ENCODE measurements around the gene CAMK2B. TPM values are rescaled to one million over a fixed set of nuclear protein-coding genes. Genes with fewer than 3 reads are reported as not detected.

Gene CAMK2B
- total and polyA plus RNA-seq, 2 of the 13 experiments (the other 11 are each of a cell fraction or from before 2014, with no cell fraction given), result 0.27 to 0.48 TPM

DNA sequence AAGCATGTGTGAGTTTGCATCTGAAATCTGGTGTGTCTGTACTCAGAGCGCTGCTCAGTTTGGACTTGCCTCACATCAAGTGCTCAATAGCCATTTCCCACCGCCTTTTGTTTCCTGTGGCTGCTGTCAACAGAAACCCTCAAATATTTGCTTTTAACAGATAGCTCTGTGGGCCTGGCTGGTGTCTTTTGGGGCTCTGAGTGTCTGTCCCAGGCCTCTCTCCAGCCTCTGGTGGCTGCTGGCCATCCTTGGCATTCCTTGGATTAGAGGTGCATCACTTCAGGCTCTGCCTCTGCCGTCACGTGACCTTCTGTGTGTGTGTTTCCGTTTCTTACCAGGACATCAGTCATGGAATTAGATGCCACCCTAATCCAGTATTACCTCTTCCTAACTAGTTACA, 115.3 kb downstream of the CAMK2B start (continued):
- TF ChIP-seq, protein P1, sequence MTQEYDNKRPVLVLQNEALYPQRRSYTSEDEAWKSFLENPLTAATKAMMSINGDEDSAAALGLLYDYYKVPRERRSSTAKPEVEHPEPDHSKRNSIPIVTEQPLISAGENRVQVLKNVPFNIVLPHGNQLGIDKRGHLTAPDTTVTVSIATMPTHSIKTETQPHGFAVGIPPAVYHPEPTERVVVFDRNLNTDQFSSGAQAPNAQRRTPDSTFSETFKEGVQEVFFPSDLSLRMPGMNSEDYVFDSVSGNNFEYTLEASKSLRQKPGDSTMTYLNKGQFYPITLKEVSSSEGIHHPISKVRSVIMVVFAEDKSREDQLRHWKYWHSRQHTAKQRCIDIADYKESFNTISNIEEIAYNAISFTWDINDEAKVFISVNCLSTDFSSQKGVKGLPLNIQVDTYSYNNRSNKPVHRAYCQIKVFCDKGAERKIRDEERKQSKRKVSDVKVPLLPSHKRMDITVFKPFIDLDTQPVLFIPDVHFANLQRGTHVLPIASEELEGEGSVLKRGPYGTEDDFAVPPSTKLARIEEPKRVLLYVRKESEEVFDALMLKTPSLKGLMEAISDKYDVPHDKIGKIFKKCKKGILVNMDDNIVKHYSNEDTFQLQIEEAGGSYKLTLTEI (CRISPR knock-in tag; conservative IDR thresholded peaks at IDR 0.05), result no peak
- TF ChIP-seq ZSCAN20 (CRISPR knock-in tag; IDR thresholded peaks at IDR 0.05; ENCODE audit: borderline replicate concordance), result no peak
- no peak for TF ChIP-seq ESRRA (CRISPR knock-in tag; IDR thresholded peaks at IDR 0.05; ENCODE audit: low read depth)
- TF ChIP-seq FOXK2 (IDR thresholded peaks at IDR 0.05), result no peak
- TF ChIP-seq ZNF850 (CRISPR knock-in tag; conservative IDR thresholded peaks at IDR 0.05), result no peak
- TF ChIP-seq, protein P2, sequence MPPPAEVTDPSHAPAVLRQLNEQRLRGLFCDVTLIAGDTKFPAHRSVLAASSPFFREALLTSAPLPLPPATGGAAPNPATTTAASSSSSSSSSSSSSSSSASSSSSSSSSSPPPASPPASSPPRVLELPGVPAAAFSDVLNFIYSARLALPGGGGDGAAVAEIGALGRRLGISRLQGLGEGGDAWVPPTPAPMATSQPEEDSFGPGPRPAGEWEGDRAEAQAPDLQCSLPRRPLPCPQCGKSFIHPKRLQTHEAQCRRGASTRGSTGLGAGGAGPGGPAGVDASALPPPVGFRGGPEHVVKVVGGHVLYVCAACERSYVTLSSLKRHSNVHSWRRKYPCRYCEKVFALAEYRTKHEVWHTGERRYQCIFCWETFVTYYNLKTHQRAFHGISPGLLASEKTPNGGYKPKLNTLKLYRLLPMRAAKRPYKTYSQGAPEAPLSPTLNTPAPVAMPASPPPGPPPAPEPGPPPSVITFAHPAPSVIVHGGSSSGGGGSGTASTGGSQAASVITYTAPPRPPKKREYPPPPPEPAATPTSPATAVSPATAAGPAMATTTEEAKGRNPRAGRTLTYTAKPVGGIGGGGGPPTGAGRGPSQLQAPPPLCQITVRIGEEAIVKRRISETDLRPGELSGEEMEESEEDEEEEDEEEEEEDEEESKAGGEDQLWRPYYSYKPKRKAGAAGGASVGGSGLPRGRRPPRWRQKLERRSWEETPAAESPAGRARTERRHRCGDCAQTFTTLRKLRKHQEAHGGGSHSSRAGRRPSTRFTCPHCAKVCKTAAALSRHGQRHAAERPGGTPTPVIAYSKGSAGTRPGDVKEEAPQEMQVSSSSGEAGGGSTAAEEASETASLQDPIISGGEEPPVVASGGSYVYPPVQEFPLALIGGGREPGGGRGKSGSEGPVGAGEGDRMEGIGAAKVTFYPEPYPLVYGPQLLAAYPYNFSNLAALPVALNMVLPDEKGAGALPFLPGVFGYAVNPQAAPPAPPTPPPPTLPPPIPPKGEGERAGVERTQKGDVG (CRISPR knock-in tag; IDR thresholded peaks at IDR 0.05; ENCODE audit: borderline replicate concordance), result no peak
- no peak for TF ChIP-seq RBM22 (optimal IDR thresholded peaks at IDR 0.05; ENCODE audit: low read length)
- TF ChIP-seq RORA (CRISPR knock-in tag; IDR thresholded peaks at IDR 0.05), result no peak
- TF ChIP-seq, protein P3, sequence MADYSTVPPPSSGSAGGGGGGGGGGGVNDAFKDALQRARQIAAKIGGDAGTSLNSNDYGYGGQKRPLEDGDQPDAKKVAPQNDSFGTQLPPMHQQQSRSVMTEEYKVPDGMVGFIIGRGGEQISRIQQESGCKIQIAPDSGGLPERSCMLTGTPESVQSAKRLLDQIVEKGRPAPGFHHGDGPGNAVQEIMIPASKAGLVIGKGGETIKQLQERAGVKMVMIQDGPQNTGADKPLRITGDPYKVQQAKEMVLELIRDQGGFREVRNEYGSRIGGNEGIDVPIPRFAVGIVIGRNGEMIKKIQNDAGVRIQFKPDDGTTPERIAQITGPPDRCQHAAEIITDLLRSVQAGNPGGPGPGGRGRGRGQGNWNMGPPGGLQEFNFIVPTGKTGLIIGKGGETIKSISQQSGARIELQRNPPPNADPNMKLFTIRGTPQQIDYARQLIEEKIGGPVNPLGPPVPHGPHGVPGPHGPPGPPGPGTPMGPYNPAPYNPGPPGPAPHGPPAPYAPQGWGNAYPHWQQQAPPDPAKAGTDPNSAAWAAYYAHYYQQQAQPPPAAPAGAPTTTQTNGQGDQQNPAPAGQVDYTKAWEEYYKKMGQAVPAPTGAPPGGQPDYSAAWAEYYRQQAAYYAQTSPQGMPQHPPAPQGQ (CRISPR knock-in tag; IDR thresholded peaks at IDR 0.05; ENCODE audit: borderline replicate concordance), result no peak
- TF ChIP-seq ARNT (IDR thresholded peaks at IDR 0.05), result no peak
